GM19043 (cell line): Measurements from ENCODE around the gene SORCS2.
"Not testable (repeated sequence)": the region's sequence is repeated elsewhere in the genome, so short reads cannot be mapped to it uniquely, and the experiment has no call there.

Source experiments
- ATAC-seq: cut with Tn5 transposase; IDR thresholded peaks from one replicate; pipeline ENCODE4 v1.9.1; 2021; ENCODE audit warnings: low read depth; ENCODE audit not compliant: unreplicated experiment

The SORCS2 gene

DNA sequence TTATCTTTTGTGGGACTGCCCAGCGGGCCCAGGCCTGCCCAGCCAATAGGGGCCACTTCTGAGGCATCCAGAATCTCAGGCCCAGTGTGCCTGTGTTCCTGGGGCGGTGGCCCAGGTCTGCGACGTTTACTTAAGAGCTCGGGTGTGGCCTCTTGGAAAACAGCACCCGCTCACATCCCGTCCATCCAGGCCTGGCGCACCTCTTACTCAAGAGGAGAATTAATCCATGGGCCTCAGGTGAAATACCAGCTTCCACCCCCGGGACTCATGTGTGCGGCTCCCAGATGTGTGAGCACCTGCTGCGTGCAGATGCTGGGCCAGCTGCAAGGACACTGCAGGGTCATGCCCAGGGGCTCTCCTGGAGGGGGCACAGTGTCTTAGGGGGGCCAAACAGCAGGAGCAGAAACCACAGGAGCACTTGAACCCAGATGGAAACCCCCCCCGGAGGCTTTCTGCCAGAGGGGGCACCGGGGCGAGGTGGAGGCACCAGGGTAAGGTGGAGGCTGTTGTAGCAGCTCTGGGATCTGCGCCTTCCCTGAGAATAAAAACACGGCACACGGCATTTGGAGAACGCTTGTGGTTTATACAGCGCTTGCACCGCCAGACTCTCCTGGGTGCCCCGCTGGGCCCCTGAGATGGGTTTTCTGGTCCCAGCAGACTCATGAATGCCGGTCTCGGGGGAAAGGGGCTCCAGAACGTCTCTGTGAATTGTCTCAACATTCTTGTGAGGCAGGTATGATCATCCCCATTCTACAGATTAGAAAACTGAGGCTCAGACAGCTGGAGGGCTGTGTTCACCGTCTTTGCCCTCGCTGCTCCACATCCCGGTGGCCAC, 239.6 kb downstream of the SORCS2 start:
- no peak for ATAC-seq

DNA sequence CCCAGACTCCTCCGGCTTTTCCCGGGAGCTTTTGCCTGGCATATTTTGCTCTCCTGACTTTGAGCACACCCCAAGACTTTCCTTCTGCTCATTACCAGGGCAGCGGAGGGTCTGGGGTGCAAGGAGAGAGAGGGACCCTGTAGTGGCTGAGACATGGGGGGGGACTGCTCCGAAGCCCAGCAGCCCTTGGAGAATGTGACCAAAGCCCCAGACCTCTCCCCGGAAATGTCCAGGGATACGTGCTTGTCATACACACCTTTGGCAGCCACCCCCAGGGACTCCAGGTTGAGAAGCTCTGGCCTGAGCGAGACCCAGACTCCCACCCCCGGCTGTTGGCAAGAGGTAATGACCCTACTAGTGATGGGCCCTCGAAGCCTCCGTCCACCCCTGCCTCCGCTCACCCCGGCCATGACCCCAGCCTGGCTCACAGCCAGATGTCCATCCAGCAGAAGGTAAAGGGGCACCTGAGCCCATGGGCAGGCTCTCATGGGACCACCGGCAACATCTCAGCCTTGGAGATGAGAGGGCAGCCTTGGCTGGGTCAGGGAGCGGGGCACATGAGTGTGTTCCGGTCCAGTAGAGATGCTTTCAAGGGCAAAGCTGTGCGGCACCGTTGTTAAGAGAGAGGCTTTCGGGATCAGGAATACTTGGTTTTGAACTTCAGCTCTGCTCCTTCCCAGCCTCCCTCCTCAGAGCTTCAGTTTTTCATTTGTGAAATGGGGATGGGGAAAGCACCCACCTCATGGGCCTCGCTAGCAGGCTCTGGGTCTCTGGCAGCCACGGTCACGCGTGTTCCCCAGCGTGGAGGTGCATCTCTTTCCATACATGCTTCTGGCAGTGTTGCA, 240.4 kb downstream of the SORCS2 start:
- no peak for ATAC-seq

DNA sequence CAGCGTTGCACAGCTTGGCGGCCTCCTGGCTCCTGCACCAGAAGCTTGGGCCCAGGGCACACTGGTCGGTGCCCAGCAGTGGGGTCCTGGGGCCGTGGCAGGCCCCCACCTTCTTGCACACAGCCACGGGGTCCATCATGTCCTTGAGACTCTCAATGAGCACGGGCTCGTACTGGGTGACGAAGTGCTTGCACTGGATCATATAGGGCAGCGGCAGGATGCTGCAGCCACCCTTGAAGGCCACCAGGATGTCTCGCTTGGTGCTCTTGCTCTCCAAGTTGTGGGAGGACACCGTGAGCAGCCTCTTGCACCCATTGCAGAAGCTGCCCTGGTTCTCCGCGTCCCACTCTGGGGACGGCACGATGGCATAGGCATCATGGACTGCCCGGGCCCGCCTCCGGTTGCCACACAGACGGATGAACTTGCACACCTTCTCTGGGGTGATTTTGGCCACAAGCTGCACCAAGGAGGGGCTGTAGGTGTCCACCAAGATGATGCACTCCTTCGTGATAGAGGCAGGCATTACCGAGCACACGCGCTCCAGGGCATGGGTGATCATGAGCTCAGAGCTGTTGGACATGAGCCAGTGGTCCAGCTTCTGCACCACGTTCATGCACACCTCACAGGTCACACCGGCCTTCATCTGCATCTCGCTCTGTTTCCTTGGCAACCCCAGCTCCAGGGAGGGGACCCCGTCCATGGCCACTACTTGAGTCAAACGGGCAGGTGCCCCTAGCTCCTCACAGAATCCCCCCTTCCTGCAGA, 241.2 kb downstream of the SORCS2 start:
- ATAC-seq = no peak

DNA sequence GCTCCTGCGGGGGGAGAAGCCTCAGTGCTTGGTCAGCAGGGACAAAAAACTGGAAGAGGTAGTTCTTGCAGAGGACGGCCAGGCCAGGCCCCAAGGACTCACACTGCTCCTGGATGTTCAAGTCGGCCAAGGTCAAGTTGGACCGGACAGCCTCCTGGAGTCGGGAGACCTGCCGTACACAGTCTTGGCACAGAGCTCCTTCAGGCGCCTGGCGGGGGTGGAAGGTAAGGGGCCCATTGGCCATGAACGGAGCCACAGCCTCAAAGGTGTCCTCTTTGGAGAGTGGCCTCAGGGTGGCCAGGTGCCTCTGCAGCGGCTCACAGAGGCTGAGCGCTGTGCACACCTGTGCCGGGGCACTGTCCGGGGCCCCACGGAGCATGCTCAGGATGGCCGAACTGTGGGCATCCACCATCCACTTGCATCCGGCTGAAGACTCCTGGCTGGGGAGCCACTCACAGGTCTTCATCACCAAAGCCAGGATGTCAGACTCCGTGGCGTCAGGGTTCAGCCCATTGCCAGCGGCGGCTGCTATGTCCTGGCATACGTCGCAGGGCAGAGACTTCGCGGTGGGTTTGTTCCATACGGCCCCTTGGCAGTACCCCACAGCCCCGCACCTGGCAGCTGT, 241.9 kb downstream of the SORCS2 start:
- no peak for ATAC-seq

DNA sequence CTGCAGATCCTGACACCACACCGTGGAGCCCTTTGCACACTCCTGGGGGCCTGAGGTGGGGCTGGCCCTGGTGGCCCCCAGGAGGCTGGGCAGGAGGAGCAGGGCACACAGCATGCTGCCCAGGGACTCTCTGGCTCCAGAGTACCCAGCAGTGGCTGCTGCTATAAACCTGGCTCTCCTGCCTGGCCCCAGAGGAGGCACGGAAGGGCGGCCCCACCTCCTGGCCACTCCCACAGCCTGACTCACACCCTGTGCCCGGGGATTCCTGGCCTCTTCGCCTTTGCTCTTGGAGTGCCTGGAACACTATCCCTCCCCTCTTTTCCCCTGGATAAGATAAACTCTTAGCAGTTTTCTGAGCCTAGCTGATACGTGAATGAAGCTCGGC, 242.4 kb downstream of the SORCS2 start, which contains the start of gene PSAPL1:
PSAPL1 (minus strand) TSS at position 165 of the 385 bp plus-strand sequence; CDS start at position 114, 51 bp downstream.
- ATAC-seq = no peak

DNA sequence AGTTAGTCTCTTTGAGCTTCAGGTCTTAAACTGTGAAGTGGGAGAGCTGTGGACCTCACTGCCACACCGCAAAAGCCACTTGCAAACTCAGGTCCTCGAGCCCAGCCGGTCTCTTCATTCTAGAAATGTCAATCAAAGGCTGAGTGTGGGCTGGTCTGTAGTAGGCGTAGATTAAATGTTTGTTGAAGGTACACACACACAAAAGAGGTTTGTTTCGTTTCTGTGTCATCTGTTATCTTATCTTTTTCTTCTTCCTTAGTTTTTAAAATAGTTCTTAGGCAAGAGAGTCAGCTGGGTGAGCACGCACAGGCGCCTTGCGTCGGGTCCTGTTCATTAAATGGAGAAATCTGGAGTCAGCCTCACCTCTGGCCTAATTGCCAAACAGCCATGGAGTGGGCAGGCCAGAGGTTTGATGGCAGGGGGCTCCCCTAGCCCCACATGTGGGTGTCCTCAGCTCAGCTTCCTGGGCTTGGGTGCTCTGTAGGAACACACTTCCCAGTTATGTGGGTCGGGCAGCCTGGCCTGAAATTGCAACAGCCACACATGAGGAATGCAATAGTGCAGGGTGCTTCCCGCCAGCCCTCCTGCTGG, 243.2 kb downstream of the SORCS2 start:
- ATAC-seq = no peak

DNA sequence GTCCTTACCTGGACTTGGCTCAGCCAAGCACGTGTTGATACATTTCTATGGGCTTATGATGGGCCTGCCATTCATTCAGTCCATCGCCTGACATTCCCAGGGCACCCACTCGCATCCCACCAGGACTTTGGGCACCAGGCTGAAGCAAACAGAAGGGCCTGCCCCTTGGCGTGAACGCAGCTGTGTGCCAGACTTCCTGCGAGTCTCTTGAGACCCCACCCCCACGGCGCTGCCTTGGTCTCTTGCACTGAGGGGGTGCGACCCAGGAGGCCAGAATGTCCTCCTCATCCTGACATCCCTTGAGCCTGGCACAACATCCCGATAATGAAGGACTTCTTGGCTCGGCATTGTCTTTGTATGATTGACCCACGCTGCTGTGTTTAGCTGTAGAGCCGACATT, 243.9 kb downstream of the SORCS2 start:
- ATAC-seq = no peak

DNA sequence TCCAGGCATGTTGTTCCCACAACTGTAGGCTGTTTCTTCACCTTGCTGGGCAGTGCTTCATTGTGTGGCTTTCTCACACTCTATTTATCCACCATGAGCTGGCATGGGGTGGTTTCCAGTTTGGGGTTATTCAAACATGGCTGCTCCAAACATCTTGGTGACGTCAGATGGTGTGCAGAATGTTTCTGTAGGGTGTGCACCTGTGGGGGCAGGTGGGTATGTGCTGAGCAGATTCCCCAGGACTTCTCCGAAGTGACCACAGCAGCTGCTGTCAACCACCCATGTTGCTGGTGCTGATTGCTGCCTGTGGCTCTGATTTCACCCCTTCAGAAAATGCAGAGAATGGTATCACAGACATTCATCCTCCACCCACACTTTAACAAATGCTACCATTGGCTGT, 247.4 kb downstream of the SORCS2 start:
- ATAC-seq = no peak

DNA sequence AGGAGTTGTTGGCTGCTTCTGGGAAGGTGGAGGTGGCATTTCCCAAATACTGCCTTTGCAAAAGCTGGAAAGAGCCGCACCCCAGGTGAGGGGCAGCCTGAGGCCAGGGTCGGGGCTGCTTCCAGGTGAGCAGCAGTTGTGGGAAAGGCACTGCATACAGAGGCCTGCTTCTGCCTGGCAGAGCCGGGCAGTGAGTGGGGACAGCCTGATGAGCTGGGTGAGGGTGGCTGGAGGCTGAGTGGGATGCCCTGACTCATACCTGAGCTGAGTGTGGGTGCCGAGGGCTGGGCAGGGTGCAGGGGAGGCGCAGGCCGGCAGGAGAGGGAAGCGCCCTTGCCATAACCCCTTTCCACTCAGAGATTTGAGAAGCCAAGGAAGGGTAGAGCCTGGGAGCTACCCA, 248.9 kb downstream of the SORCS2 start:
- no peak for ATAC-seq

DNA sequence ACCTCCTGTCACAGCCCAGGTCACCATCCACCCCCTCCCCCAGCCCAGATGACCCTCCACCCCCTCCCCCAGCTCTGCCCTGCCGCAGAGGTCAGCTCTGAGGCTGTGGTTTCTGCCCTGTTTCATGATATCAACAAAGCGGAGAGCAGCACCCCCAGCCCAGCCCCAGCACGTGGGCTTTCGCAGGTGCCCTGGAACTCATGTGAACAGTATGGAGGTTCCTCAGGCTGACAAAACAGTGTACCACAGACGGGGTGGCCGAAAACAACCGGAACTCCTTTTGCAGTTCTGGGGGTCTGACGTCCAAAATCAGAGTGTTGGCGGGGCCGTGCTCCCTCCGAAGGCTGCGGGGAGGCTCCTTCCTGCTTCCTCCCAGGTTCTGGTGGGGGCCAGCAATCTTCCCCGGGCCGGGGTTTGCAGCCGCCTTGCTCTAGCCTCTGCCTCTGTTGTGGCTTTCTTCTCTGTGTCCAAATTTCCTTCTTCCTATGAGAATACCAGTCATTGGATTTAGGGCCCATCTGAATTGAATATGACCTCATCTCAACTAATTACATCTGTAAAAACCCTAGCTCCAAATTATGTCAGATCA, 250.3 kb downstream of the SORCS2 start:
- ATAC-seq = no peak

DNA sequence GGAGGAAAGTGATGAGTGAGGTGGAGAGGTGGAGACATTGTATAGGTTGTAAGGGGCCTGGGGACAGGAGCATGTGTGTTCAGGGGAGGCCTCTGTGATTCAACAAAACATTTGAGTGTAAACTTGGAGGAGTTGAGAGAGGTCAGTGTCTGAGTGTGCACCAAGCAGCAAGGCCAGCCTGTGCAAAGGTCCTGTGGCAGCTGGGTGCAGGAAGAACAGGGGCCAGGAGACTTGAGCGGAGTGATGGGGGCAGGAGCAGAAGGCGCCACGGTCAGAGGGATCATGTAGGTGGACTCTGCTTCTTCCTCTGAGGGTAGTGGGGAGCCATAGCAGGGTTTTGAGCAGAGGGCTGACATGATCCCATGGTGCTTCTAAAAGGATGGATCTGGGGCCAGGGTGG, 252.0 kb downstream of the SORCS2 start:
- ATAC-seq = no peak

DNA sequence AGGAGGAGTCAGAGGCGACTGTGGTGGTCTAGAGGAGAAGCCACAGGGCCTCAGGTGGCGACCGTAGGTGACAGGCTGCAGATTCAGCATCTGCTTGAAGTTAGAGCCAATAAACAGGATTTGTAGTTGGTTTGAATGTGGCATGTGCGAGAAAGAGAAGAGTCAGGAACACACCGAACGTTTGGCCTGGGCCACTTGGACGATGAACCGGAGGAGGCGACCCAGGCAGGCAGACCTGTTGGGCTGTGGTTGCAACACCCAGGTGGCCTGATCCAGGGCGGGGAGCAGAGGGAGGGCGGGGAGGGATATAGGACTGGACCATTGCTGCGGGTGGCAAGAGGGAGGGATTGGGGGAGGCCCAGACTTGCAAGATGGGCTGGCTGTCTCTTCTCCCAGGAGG, 252.4 kb downstream of the SORCS2 start:
- no peak for ATAC-seq

DNA sequence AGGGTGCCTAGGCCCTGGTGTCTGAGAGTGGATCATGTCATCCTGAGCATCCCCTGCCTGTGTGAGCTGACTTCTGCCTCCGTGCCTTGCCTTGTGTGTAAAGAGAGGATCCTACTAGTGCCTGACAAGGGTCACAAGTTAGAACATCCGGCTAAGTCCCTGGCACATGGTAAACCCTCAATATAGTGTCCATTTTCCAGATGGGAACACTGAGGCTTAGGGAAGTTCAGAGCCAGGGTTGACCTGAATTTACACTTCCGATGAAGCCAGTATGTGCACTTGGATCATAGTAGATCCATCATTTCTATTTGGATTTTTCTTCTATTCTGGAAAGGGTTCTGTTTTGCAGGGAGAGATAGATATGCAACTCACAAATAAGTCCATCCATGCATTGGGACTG, 254.9 kb downstream of the SORCS2 start:
- no peak for ATAC-seq

DNA sequence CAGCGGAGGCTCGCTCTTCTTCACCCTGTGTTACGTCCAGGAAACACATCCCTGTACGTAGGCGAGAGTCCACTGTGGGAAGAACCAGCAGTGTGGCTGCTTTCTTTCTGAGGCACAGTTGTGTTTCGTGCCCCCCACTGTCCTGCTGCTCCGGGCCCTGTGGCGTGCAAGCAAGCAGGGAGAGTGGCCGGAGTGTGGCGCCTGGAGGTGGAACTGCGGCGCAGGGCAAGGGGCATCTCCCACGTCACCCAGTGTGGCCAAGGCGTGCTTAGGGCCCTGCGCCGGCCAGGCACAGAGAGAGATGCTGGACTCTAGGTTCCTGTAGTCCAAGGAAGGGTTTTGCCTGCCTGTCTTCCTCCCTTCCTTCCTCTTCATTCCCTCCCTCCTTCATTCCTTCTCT, 255.7 kb downstream of the SORCS2 start:
- no peak for ATAC-seq

DNA sequence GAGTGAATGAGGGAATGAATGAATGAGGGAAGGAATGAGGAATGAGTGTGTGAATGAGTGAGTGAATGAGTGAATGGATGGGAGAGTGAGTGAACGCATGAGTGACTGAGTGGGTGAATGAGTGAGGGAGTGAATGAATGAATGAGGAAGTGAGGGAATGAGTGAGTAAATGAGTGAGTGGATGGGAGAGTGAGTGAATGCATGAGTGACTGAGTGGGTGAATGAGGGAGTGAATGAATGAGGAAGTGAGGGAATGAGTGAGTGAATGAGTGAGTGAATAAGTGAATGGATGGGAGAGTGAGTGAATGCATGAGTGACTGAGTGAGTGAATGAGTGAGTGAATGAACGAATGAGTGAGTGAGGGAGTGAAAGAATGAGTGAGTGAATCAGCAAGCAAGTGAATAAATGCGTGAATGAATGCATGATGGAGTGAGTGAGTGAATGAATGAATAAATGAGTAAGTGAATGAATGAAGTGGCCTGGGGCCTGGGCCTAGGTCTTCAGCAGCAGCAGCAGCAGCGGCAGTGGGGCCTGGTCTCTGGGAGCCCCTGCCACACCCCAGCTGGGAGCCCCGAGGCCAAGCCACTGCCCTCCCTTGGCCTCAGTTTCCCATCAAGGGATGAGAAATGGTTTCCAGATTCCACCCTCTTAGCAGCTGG, 258.6 kb downstream of the SORCS2 start:
- ATAC-seq = no peak

DNA sequence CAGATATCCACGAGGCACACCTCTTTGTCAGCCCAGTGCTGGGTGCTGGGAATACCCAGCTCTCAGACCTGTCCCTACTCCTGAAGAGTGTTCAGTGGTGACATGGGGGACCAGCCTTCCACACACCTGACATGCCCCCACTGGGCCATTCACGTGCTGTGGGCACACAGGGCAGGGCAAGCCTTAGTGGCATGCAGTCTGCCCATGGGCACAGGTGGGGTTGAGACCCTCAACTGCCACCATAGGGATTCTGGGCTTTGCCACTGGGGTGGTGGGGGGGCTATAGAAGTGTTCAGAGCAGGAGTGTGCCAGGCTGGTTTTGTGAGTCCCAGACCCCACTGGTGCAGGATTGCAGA, 259.1 kb downstream of the SORCS2 start:
- ATAC-seq = no peak

DNA sequence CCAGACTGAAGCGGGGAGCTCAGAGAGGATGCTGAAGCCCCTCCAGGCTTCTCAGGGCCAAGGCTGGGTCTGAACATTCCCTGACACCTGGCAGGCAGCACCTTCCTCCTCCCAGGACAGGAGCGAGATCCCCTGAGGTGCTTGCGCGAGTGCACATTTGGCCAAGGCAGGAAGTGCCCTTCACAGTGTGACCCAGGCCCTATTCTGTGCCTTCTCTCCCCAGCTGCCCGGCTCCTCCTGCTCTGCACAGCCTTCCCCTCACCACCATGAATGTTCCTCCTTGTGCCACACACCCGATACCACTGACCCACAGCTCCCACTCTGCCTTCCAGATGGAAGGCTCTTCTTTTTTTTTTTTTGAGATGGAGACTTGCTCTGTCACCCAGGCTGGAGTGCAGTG, 259.5 kb downstream of the SORCS2 start:
- ATAC-seq = no peak

DNA sequence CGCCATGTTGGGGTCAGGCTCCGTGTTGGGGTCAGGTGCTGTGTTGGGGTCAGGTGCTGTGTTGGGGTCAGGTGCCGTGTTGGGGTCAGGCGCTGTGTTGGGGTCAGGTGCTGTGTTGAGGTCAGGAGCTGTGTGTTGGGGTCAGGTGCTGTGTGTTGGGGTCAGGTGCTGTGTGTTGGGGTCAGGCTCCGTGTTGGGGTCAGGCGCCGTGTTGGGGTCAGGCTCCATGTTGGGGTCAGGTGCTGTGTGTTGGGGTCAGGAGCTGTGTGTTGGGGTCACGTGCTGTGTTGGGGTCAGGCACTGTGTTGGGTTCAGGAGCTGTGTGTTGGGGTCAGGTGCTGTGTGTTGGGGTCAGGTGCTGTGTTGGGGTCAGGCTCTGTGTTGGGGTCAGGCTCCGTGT, 260.5 kb downstream of the SORCS2 start:
- ATAC-seq = not testable (repeated sequence)
